ENCODE measurements around the gene OBSCN.
"Not testable (repeated sequence)": the region's sequence is repeated elsewhere in the genome, so short reads cannot be mapped to it uniquely, and the experiment has no call there.

- TF ChIP-seq, protein P1, sequence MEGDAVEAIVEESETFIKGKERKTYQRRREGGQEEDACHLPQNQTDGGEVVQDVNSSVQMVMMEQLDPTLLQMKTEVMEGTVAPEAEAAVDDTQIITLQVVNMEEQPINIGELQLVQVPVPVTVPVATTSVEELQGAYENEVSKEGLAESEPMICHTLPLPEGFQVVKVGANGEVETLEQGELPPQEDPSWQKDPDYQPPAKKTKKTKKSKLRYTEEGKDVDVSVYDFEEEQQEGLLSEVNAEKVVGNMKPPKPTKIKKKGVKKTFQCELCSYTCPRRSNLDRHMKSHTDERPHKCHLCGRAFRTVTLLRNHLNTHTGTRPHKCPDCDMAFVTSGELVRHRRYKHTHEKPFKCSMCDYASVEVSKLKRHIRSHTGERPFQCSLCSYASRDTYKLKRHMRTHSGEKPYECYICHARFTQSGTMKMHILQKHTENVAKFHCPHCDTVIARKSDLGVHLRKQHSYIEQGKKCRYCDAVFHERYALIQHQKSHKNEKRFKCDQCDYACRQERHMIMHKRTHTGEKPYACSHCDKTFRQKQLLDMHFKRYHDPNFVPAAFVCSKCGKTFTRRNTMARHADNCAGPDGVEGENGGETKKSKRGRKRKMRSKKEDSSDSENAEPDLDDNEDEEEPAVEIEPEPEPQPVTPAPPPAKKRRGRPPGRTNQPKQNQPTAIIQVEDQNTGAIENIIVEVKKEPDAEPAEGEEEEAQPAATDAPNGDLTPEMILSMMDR (IDR thresholded peaks at IDR 0.05) = not testable (repeated sequence)
- not testable (repeated sequence) for TF ChIP-seq POLR2A (IDR thresholded peaks at IDR 0.05)
These were observed 20.3 kb downstream of the OBSCN start for GRCh38 chr1:228228147-228228546.

All from prostate gland (tissue), 2 donors.